ENCODE data around the gene PDPR.

DNA sequence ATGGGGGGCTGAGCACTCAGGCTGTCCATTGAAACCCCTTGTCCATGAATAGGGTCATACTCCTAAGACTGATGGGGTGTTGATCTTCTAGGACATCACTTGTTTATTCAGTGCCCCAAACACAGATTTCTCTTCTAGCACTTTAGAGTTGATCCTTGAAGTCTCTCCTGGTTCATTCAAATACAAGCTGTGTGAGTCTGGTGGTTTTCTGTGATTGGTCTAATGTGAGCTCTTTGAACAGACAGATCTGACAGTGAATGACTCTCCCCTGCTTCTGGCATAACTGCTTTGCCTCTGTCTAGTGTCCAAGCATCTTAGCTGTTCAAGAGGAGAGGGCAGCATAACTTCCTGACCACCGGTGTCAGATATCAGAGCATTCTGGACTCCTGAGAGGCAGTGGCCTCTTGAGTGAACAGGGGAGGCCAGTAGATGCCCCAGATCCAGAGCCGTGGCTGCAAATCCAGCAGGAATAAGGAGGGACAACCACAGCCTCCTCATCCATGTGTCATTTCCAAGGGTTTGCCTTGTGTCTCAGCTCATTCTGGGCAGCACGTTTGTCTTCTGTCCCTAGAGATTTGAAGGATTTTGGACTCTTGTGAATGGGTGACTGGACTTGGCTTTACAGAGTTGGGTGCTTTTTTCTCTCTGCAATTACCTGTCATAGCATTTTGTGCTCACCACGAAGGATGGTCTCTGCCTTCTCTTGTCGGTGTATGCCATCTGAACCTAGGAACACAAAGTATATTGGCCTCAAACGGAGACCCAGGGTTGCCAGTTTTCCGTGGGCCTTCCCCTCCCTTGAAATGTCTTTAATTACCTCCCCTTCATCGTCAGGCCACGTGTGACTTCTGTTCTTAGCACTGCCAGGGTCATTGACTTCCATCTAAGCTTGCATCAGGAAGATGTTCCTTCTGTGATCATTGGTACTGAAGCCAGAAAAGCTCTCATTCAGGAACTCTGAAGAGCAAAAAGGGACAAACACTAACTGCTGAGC is 45.5 kb downstream of the PDPR start:
- TF ChIP-seq, protein P1, sequence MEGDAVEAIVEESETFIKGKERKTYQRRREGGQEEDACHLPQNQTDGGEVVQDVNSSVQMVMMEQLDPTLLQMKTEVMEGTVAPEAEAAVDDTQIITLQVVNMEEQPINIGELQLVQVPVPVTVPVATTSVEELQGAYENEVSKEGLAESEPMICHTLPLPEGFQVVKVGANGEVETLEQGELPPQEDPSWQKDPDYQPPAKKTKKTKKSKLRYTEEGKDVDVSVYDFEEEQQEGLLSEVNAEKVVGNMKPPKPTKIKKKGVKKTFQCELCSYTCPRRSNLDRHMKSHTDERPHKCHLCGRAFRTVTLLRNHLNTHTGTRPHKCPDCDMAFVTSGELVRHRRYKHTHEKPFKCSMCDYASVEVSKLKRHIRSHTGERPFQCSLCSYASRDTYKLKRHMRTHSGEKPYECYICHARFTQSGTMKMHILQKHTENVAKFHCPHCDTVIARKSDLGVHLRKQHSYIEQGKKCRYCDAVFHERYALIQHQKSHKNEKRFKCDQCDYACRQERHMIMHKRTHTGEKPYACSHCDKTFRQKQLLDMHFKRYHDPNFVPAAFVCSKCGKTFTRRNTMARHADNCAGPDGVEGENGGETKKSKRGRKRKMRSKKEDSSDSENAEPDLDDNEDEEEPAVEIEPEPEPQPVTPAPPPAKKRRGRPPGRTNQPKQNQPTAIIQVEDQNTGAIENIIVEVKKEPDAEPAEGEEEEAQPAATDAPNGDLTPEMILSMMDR (conservative IDR thresholded peaks at IDR 0.05), result no peak
- no peak for TF ChIP-seq ZFX (IDR thresholded peaks at IDR 0.05)
